Testis (tissue), 3 donors: ENCODE measurements around the gene FGFR3. TPM values are rescaled to one million over a fixed set of nuclear protein-coding genes. Genes with fewer than 3 reads are reported as not detected.

ENCODE experiments used
- DNase-seq: peaks from one replicate; pipeline ENCODE4 v3.0.0-alpha.2; 2019
- H3K27ac ChIP-seq, 2 donors: fragments of 200-600 bp; sonication (generic); one replicate each; pipeline ENCODE4 v1.5.1; 2019
- H3K27me3 ChIP-seq: fragments of 200-600 bp; sonication (generic); one replicate; pipeline ENCODE4 v1.5.1; 2019
- H3K36me3 ChIP-seq: fragments of 200-600 bp; sonication (generic); one replicate; pipeline ENCODE4 v1.5.1; 2017; ENCODE audit warnings: low read depth; ENCODE audit errors: missing control alignments
- H3K4me1 ChIP-seq: fragments of 200-600 bp; sonication (generic); one replicate; pipeline ENCODE4 v1.5.1; 2019
- H3K4me3 ChIP-seq, 2 donors: fragments of 200-600 bp; sonication (generic); one replicate each; pipeline ENCODE4 v1.5.1; 2017 to 2019
- H3K9me3 ChIP-seq: fragments of 200-600 bp; sonication (generic); one replicate; pipeline ENCODE4 v1.5.1; 2017
- CTCF ChIP-seq, 3 experiments: fragments of 450-650 bp in 2 of 3; fragments of 200-600 bp in 1 of 3; sonication (generic) in 1 of 3; IDR thresholded peaks; one replicate each; pipeline ENCODE4 v1.5.1; 2016 to 2019; ENCODE audit warnings: antibody characterized with exemption in 3 of 3, mild to moderate bottlenecking in 2 of 3, moderate library complexity in 1 of 3
- POLR2A ChIP-seq: fragments of 450-650 bp; IDR thresholded peaks from one replicate; pipeline ENCODE4 v1.6.1; 2017; ENCODE audit warnings: antibody characterized with exemption, mild to moderate bottlenecking, moderate library complexity
- WGBS, 2 donors: methylation state at CpG; one replicate each; pipeline ENCODE4 v1.1.5; 2018; 5-methylcytosine and 5-hydroxymethylcytosine counted together
- intact Hi-C: fragments of 100-400 bp; cut with DNase I; formaldehyde crosslinking; loops from one replicate; pipeline ENCODE4 v1.15.1; 2023; ENCODE audit warnings: low total_unique reads
- polyA plus RNA-seq: library from polyadenylated mRNA; stranded (reverse); fragments of 350-450 nt; fragmentation: Illumina TruSeq; extraction: RNeasy Lipid Tissue Mini Kit (QIAGEN cat#74804); gene quantifications from one replicate; pipeline ENCODE4 v1.2.3, GENCODE V29; 2014; ENCODE audit warnings: low read depth, low replicate concordance; ENCODE audit not compliant: insufficient read depth
- total RNA-seq, 2 donors: library from RNA; depleted of rRNA; stranded (reverse); fragments of >200 nt; gene quantifications; one replicate each; pipeline ENCODE4 v1.2.3, GENCODE V29; 2016

FGFR3 gene
- total and polyA plus RNA-seq, 3 donors from 2014 or later = 39.2 to 93.7 (median 79.6) TPM

- intact Hi-C loops = no loop called here
- 92 to 100% methylated on average over 1 to 10 of the region's 10 CpGs for WGBS, 2 donors
- no peak for TF ChIP-seq CTCF (IDR thresholded peaks at IDR 0.05)
- TF ChIP-seq POLR2A = no peak
- no peaks in the 10 kb centered on the region for H3K36me3 ChIP-seq
- no peaks in the 10 kb centered on the region for H3K27me3 ChIP-seq
- H3K4me1 ChIP-seq = no peaks in the 10 kb centered on the region
- H3K9me3 ChIP-seq = no peaks in the 10 kb centered on the region
- H3K4me3 ChIP-seq = no peak overlapping the region
- DNase-seq = no peak
- no peak overlapping the region for H3K27ac ChIP-seq
These were observed 19.3 kb upstream of the FGFR3 start for GRCh38 chr4:1773754-1774153.

GRCh38 chr4:1775731-1776500 lies 17.2 kb upstream of the FGFR3 start:
- DNase-seq = no peak
- Histone ChIP-seq H3K36me3 (no peaks in the 10 kb centered on the region), H3K27ac (no peak overlapping the region), H3K27me3 (no peaks in the 10 kb centered on the region), H3K9me3 (no peaks in the 10 kb centered on the region), H3K4me3 (no peak overlapping the region), H3K4me1 (no peaks in the 10 kb centered on the region)
- WGBS, 2 donors = 78 to 81% methylated on average over 8 to 18 of the region's 23 CpGs
- intact Hi-C loops = no loop called here
- TF ChIP-seq CTCF (IDR thresholded peaks at IDR 0.05) (no peak), POLR2A (no peak)

GRCh38 chr4:1776521-1777161 lies 16.5 kb upstream of the FGFR3 start:
- DNase-seq = no peak
- no peak overlapping the region for H3K27ac ChIP-seq
- no peaks in the 10 kb centered on the region for H3K27me3 ChIP-seq
- 93 to 98% methylated on average over 11 to 24 of the region's 24 CpGs for WGBS, 2 donors
- no peaks in the 10 kb centered on the region for H3K4me1 ChIP-seq
- TF ChIP-seq CTCF (IDR thresholded peaks at IDR 0.05) = no peak
- no peak for TF ChIP-seq POLR2A
- H3K4me3 ChIP-seq = no peak overlapping the region
- no peaks in the 10 kb centered on the region for H3K9me3 ChIP-seq
- H3K36me3 ChIP-seq = no peaks in the 10 kb centered on the region
- intact Hi-C loops = no loop called here

GRCh38 chr4:1777822-1778641 lies 15.1 kb upstream of the FGFR3 start:
- no peak overlapping the region for H3K27ac ChIP-seq
- H3K36me3 ChIP-seq = no peaks in the 10 kb centered on the region
- intact Hi-C loops = no loop called here
- DNase-seq = no peak
- no peak overlapping the region for H3K4me3 ChIP-seq
- 51 to 95% methylated on average over 3 to 27 of the region's 27 CpGs for WGBS, 2 donors
- no peak for TF ChIP-seq CTCF (IDR thresholded peaks at IDR 0.05)
- no peak for TF ChIP-seq POLR2A
- H3K27me3 ChIP-seq = no peaks in the 10 kb centered on the region
- H3K4me1 ChIP-seq = no peaks in the 10 kb centered on the region
- H3K9me3 ChIP-seq = no peaks in the 10 kb centered on the region
